Measurements from ENCODE around the gene IFNL2. TPM values are rescaled to one million over a fixed set of nuclear protein-coding genes. Genes with fewer than 3 reads are reported as not detected.
"Not testable (repeated sequence)": the region's sequence is repeated elsewhere in the genome, so short reads cannot be mapped to it uniquely, and the experiment has no call there.

IFNL2 gene
- total RNA-seq (2012; rRNA removed): not detected in 2 replicates
- polyA plus RNA-seq (2012; rRNA removed): not detected in 2 replicates
- not detected in 2 replicates for polyA plus RNA-seq (2012; cell fraction: cytosol; rRNA removed)
- not detected in 2 replicates for polyA plus RNA-seq (2012; cell fraction: nucleus; rRNA removed; ENCODE audit: low replicate concordance)
- Bru-seq, nascent RNA: not detected
- BruChase-seq, experiment 1, labeled RNA remaining after a 6-hour chase: not detected
- BruChase-seq, experiment 2, labeled RNA remaining after a 2-hour chase: not detected
- long read RNA-seq: 0 reads

DNA sequence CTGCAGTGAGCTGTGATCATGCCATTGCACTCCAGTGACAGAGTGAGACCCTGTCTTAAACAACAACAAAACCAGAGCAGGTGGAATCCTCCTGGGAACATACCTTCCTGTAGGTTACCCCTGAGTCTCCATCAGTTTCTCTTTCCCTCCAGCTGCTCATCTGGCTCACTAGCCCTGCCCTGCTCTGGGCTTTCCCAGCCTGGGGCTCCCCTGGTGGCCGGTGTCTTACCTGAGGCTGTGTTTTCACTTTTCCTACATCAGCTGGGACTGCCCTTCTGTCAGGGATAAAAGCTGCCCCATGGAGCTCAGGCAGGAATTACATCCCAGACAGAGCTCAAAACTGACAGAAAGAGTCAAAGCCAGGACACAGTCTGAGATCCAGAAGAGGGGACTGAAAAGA is at the start of gene IFNL2:
Gene IFNL2, plus strand, starts transcription at position 312 of the 400 bp plus-strand sequence. CDS start 173 bp downstream, outside the sequence.
- H3K36me3 ChIP-seq (ENCODE audit: control insufficient read depth, insufficient read depth, low read length); H3K9ac ChIP-seq (ENCODE audit: low read depth, low read length); POLR2A ChIA-PET (ENCODE audit: unreplicated experiment); H3K14ac ChIP-seq (replicated peaks; ENCODE audit: low read depth, low read length); H2AFZ ChIP-seq (replicated peaks; ENCODE audit: low read length, poor library complexity); H2AK9ac ChIP-seq (replicated peaks; ENCODE audit: low read depth, low read length, poor library complexity); H3K4me1 ChIP-seq (ENCODE audit: control insufficient read depth, insufficient read depth, low read length); H2BK20ac ChIP-seq (ENCODE audit: low read depth, low read length); H3K23ac ChIP-seq (ENCODE audit: low read depth, low read length); H3K4ac ChIP-seq (ENCODE audit: low read depth, low read length); H3K56ac ChIP-seq (ENCODE audit: extremely low read depth, insufficient read depth, low read length); dilution Hi-C loops (cut with HindIII; ENCODE audit: low sequenced_read_pairs, unreplicated experiment); DNase-seq; H2AK5ac ChIP-seq (ENCODE audit: low read depth, low read length); H3K79me1 ChIP-seq (ENCODE audit: low read depth in 1 of 2, low read length in 2 of 2); H4K8ac ChIP-seq (ENCODE audit: low read depth in 2 of 2, low read length in 2 of 2); ATAC-seq (ENCODE audit: low read depth); H3K9me1 ChIP-seq (ENCODE audit: insufficient read depth, low read length); BruUV-seq (replicated peaks); H3K18ac ChIP-seq (ENCODE audit: low read depth, low read length); H3K27ac ChIP-seq (ENCODE audit: insufficient read depth, low read length); in situ Hi-C loops (cut with MboI; ENCODE audit: low sequenced_read_pairs); H2BK120ac ChIP-seq (ENCODE audit: low read depth, low read length); H4K20me1 ChIP-seq (ENCODE audit: insufficient read depth, low read length); intact Hi-C loops (cut with micrococcal nuclease); H3K4me2 ChIP-seq (ENCODE audit: low read depth, low read length); H4K5ac ChIP-seq (ENCODE audit: low read depth, low read length); H2BK5ac ChIP-seq (ENCODE audit: low read depth, low read length, poor library complexity, severe bottlenecking); H2BK15ac ChIP-seq (ENCODE audit: low read depth, low read length); H4K91ac ChIP-seq (ENCODE audit: insufficient read depth, low read depth, low read length); H3K4me3 ChIP-seq (ENCODE audit: insufficient read depth, low read depth, low read length); H3K9me3 ChIP-seq (ENCODE audit: control insufficient read depth, insufficient read depth, low read length): not testable (repeated sequence)
- CTCF ChIA-PET: interaction anchor here (0.6 kb wide), 1 partner anchor 292 kb away, joined by 3 read pairs; no protein-coding TSS in a partner anchor
- WGBS, 2 experiments (ENCODE audit: extremely low coverage in 2 of 2, insufficient read length in 1 of 2): no CpG with 5 or more reads among the region's 1 CpG
- peaks cover 31% of the 10 kb centered on the region for H3K27me3 ChIP-seq (ENCODE audit: control insufficient read depth, insufficient read depth, low read length)

GRCh38 chr19:39219108-39219507 is 49.1 kb upstream of the IFNL2 start:
- H3K9me1 ChIP-seq (ENCODE audit: insufficient read depth, low read length); H3K9ac ChIP-seq (ENCODE audit: low read depth, low read length); H3K27ac ChIP-seq (ENCODE audit: insufficient read depth, low read length); H4K91ac ChIP-seq (ENCODE audit: insufficient read depth, low read depth, low read length); H4K5ac ChIP-seq (ENCODE audit: low read depth, low read length); H3K4ac ChIP-seq (ENCODE audit: low read depth, low read length); H3K79me1 ChIP-seq (ENCODE audit: low read depth in 1 of 2, low read length in 2 of 2); CTCF ChIA-PET; ATAC-seq (ENCODE audit: low read depth); DNase-seq; H2BK120ac ChIP-seq (ENCODE audit: low read depth, low read length); H2AK9ac ChIP-seq (replicated peaks; ENCODE audit: low read depth, low read length, poor library complexity); H3K9me3 ChIP-seq (ENCODE audit: control insufficient read depth, insufficient read depth, low read length); H4K8ac ChIP-seq (ENCODE audit: low read depth in 2 of 2, low read length in 2 of 2); H4K20me1 ChIP-seq (ENCODE audit: insufficient read depth, low read length); H3K56ac ChIP-seq (ENCODE audit: extremely low read depth, insufficient read depth, low read length); dilution Hi-C loops (cut with HindIII; ENCODE audit: low sequenced_read_pairs, unreplicated experiment); H3K14ac ChIP-seq (replicated peaks; ENCODE audit: low read depth, low read length); H2AK5ac ChIP-seq (ENCODE audit: low read depth, low read length); BruUV-seq (replicated peaks); H3K4me3 ChIP-seq (ENCODE audit: insufficient read depth, low read depth, low read length); H2AFZ ChIP-seq (replicated peaks; ENCODE audit: low read length, poor library complexity); H3K4me2 ChIP-seq (ENCODE audit: low read depth, low read length); H3K18ac ChIP-seq (ENCODE audit: low read depth, low read length); H2BK5ac ChIP-seq (ENCODE audit: low read depth, low read length, poor library complexity, severe bottlenecking); H3K4me1 ChIP-seq (ENCODE audit: control insufficient read depth, insufficient read depth, low read length); H3K23ac ChIP-seq (ENCODE audit: low read depth, low read length); POLR2A ChIA-PET (ENCODE audit: unreplicated experiment); H2BK15ac ChIP-seq (ENCODE audit: low read depth, low read length); H2BK20ac ChIP-seq (ENCODE audit: low read depth, low read length); H3K36me3 ChIP-seq (ENCODE audit: control insufficient read depth, insufficient read depth, low read length): not testable (repeated sequence)
- H3K27me3 ChIP-seq (ENCODE audit: control insufficient read depth, insufficient read depth, low read length): peaks cover 18% of the 10 kb centered on the region
- in situ Hi-C loops (cut with MboI; ENCODE audit: low sequenced_read_pairs) (loop anchor here (25.0 kb wide), 1 partner anchor 757 kb away; no protein-coding TSS in a partner anchor), intact Hi-C loops (cut with micrococcal nuclease) (loop anchor here (10.0 kb wide), 1 partner anchor 66 kb away; no protein-coding TSS in a partner anchor)
- WGBS, 2 experiments (ENCODE audit: extremely low coverage in 2 of 2, insufficient read length in 1 of 2): no CpG with 5 or more reads among the region's 10 CpGs
